HCT116 (cell line): Measurements from ENCODE around the gene PARVG.

Source experiments
- CTCF ChIP-seq, 3 experiments: fragments of 200-600 bp in 1 of 3; sonication (generic) in 1 of 3; IDR thresholded peaks in 2 of 3; conservative IDR thresholded peaks in 1 of 3; 2 replicates each; pipeline ENCODE4 v1.5.1; 2012 to 2017; ENCODE audit warnings: low read depth in 2 of 3, low read length in 2 of 3, antibody characterized with exemption in 1 of 3, borderline replicate concordance in 1 of 3, control low read depth in 1 of 3, mild to moderate bottlenecking in 1 of 3, mixed read lengths in 1 of 3, mixed run types in 1 of 3, moderate library complexity in 1 of 3; ENCODE audit not compliant: insufficient read depth in 1 of 3
- EZH2 ChIP-seq: fragments of 200-600 bp; sonication (generic); IDR thresholded peaks from 2 replicates; pipeline ENCODE4 v1.6.1; 2017; ENCODE audit warnings: antibody characterized with exemption, mixed run types
- EZH2phosphoT487 ChIP-seq: fragments of 200-600 bp; IDR thresholded peaks from 2 replicates; pipeline ENCODE4 v1.6.1; 2018; ENCODE audit warnings: antibody characterized with exemption, borderline replicate concordance
- JUND ChIP-seq: IDR thresholded peaks from 2 replicates; pipeline ENCODE4 v1.6.1; 2012
- MAX ChIP-seq: IDR thresholded peaks from 2 replicates; pipeline ENCODE4 v1.6.1; 2012
- POLR2A ChIP-seq: IDR thresholded peaks from 2 replicates; pipeline ENCODE4 v1.7.0; 2011; ENCODE audit warnings: borderline replicate concordance; ENCODE audit not compliant: insufficient read depth, insufficient read length; ENCODE audit errors: extremely low read depth
- POLR2AphosphoS5 ChIP-seq: IDR thresholded peaks from 2 replicates; pipeline ENCODE4 v1.6.1; 2011; ENCODE audit warnings: mild to moderate bottlenecking, low read depth, low read length, moderate library complexity
- REST ChIP-seq: IDR thresholded peaks from 2 replicates; pipeline ENCODE4 v1.6.1; 2012; ENCODE audit warnings: low read depth
- SIN3A ChIP-seq: IDR thresholded peaks from 2 replicates; pipeline ENCODE4 v1.6.1; 2012; ENCODE audit warnings: low read depth
- YY1 ChIP-seq: IDR thresholded peaks from 2 replicates; pipeline ENCODE4 v1.6.1; 2011; ENCODE audit warnings: low read length, low read depth, moderate library complexity, mild to moderate bottlenecking; ENCODE audit not compliant: insufficient replicate concordance; ENCODE audit errors: extremely low read depth
- ZFX ChIP-seq: fragments of 450-650 bp; IDR thresholded peaks from 2 replicates; pipeline ENCODE4 v1.6.1; 2017

GRCh38 chr22:44173154-44173553, 7.6 kb upstream of the PARVG start:
- TF ChIP-seq CTCF (IDR thresholded peaks at IDR 0.05 in 2 of 3, conservative IDR thresholded peaks at IDR 0.05 in 1 of 3; ENCODE audit: borderline replicate concordance in 1 of 3, insufficient read depth in 1 of 3, low read depth in 2 of 3, low read length in 2 of 3) (no peak), SIN3A (no peak), EZH2phosphoT487 (no peak), POLR2A (no peak), JUND (no peak), EZH2 (no peak), REST (no peak), YY1 (no peak), MAX (no peak), POLR2AphosphoS5 (no peak), ZFX (no peak)
